Measurements from ENCODE around the gene RBBP8NL. TPM values are rescaled to one million over a fixed set of nuclear protein-coding genes. Genes with fewer than 3 reads are reported as not detected.

The RBBP8NL gene
- total RNA-seq, 1 experiment from 2014 or later = 0.28 TPM

DNA sequence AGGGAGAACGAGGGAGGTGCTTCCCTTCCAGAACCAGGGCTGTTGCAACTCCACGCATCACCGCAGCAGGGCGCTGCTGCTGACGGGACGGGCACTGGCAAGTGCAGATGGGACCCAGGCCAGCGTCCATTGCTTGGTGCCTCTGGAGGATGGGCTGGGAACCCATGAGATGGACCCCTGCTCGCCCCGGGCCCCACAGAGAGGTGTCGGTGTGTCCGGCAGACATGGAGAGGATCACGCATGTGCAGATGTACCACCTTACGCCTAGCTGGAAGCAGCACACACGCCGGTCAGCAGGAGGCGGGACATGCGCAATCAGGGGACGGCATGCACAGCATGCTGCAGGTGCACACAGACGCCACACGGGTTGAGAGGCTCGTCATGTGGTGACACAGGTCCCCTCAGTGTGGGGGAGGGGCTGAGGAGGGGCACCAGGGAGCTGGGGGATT is 26.0 kb downstream of the RBBP8NL start:
- H4K91ac ChIP-seq (ENCODE audit: insufficient read length, low read depth, low read length) = no peak overlapping the region
- no peaks in the 10 kb centered on the region for H3K27me3 ChIP-seq (ENCODE audit: insufficient read depth, low read length)
- no peak overlapping the region for H3K4me2 ChIP-seq (ENCODE audit: insufficient read depth, insufficient read length, low read length)
- H3K9ac ChIP-seq (ENCODE audit: extremely low read depth, insufficient read length, low read length) = no peak overlapping the region
- H2BK5ac ChIP-seq (ENCODE audit: insufficient read length, low read length) = no peak overlapping the region
- no peak overlapping the region for H2BK120ac ChIP-seq (ENCODE audit: low read depth, low read length, poor library complexity, severe bottlenecking)
- peaks cover 3 to 6% of the 10 kb centered on the region in 2 experiments; a peak in 3 of 5 replicates for H3K9me3 Mint-ChIP-seq
- H3K79me1 ChIP-seq (ENCODE audit: insufficient read depth, low read depth, low read length, poor library complexity, severe bottlenecking) = no peaks in the 10 kb centered on the region
- peak; percentile 85 for DNase-seq
- no peak overlapping the region for H3T11ph ChIP-seq (ENCODE audit: low read length)
- H2BK12ac ChIP-seq (ENCODE audit: insufficient read length, low read depth, low read length) = no peak overlapping the region
- no peak overlapping the region for H3K27ac ChIP-seq (ENCODE audit: insufficient read length, low read depth, low read length)
- no peaks in the 10 kb centered on the region for H3K4me1 ChIP-seq (ENCODE audit: insufficient read depth, low read length)
- TF ChIP-seq, protein P1, sequence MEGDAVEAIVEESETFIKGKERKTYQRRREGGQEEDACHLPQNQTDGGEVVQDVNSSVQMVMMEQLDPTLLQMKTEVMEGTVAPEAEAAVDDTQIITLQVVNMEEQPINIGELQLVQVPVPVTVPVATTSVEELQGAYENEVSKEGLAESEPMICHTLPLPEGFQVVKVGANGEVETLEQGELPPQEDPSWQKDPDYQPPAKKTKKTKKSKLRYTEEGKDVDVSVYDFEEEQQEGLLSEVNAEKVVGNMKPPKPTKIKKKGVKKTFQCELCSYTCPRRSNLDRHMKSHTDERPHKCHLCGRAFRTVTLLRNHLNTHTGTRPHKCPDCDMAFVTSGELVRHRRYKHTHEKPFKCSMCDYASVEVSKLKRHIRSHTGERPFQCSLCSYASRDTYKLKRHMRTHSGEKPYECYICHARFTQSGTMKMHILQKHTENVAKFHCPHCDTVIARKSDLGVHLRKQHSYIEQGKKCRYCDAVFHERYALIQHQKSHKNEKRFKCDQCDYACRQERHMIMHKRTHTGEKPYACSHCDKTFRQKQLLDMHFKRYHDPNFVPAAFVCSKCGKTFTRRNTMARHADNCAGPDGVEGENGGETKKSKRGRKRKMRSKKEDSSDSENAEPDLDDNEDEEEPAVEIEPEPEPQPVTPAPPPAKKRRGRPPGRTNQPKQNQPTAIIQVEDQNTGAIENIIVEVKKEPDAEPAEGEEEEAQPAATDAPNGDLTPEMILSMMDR (conservative IDR thresholded peaks at IDR 0.05) = peak; percentile 76
- H3K23me2 ChIP-seq (ENCODE audit: insufficient read length, low read depth, low read length, poor library complexity, severe bottlenecking) = peaks cover 2% of the 10 kb centered on the region
- no peak overlapping the region for H3K56ac ChIP-seq (ENCODE audit: insufficient read length, low read depth, low read length)
- H2AFZ ChIP-seq (ENCODE audit: low read length) = no peak overlapping the region
- no peaks in the 10 kb centered on the region for H3K9me3 ChIP-seq (ENCODE audit: control insufficient read depth, low read depth, low read length)
- H4K20me1 ChIP-seq (ENCODE audit: control insufficient read depth, insufficient read depth, insufficient read length) = peaks cover 8% of the 10 kb centered on the region
- no peak overlapping the region for H3K23ac ChIP-seq (ENCODE audit: insufficient read length, low read depth, low read length)
- H3K27ac Mint-ChIP-seq = no peak overlapping the region
- no peak overlapping the region for H2BK20ac ChIP-seq (ENCODE audit: low read depth, low read length, poor library complexity, severe bottlenecking)
- H3K27me3 Mint-ChIP-seq (ENCODE audit: low read depth) = no peaks in the 10 kb centered on the region
- peaks cover 0 to 11% (median 8%) of the 10 kb centered on the region in 3 experiments; a peak in 6 of 7 replicates for H3K36me3 Mint-ChIP-seq (ENCODE audit: insufficient read depth in 1 of 3, low read depth in 3 of 3)
- H4K8ac ChIP-seq (replicated peaks; ENCODE audit: insufficient read length, low read depth, low read length) = no peak overlapping the region
- no CpG with 5 or more reads among the region's 21 CpGs for WGBS (ENCODE audit: extremely low coverage, insufficient read length, low lambda C conversion rate)
- H3K4me1 Mint-ChIP-seq = peaks cover 9 to 18% of the 10 kb centered on the region in 2 experiments
- no peaks in the 10 kb centered on the region for H3K79me2 ChIP-seq (ENCODE audit: insufficient read depth, low read length)
- H3K4me3 Mint-ChIP-seq = no peak overlapping the region
- H2BK15ac ChIP-seq (ENCODE audit: low read depth, low read length) = no peak overlapping the region
- H3K14ac ChIP-seq (ENCODE audit: insufficient read depth, low read length) = no peak overlapping the region
- H2AK5ac ChIP-seq (ENCODE audit: insufficient read length, low read length) = no peak overlapping the region
- H3K4ac ChIP-seq (ENCODE audit: low read depth, low read length) = no peak overlapping the region
- no peak overlapping the region for H4K5ac ChIP-seq (ENCODE audit: insufficient read length, low read depth, low read length)
- H3K18ac ChIP-seq (ENCODE audit: insufficient read length, low read depth, low read length) = no peak overlapping the region

Data from H9 (cell line).